Muscle of leg (tissue), 11 donors: Measurements from ENCODE around the gene WNT3A. TPM values are rescaled to one million over a fixed set of nuclear protein-coding genes. Genes with fewer than 3 reads are reported as not detected.

Source experiments
- DNase-seq: peaks from one replicate; pipeline ENCODE4 v3.0.0; 2013
- H3K27ac ChIP-seq: one replicate; pipeline ENCODE4 v1.5.1; 2013; ENCODE audit warnings: mild to moderate bottlenecking, low read length, control low read depth
- H3K27me3 ChIP-seq: one replicate; pipeline ENCODE4 v1.6.1; 2013; ENCODE audit warnings: low read length; ENCODE audit not compliant: control insufficient read depth, insufficient read depth
- H3K36me3 ChIP-seq: one replicate; pipeline ENCODE4 v1.6.1; 2013; ENCODE audit warnings: low read length; ENCODE audit not compliant: control insufficient read depth, insufficient read depth
- H3K4me1 ChIP-seq: one replicate; pipeline ENCODE4 v1.6.1; 2013; ENCODE audit warnings: low read length; ENCODE audit not compliant: control insufficient read depth, insufficient read depth
- H3K4me3 ChIP-seq: one replicate; pipeline ENCODE4 v1.5.1; 2013; ENCODE audit warnings: low read length, control low read depth
- H3K9me3 ChIP-seq: replicated peaks from 2 replicates; pipeline ENCODE4 v1.6.1; 2013; ENCODE audit warnings: low read depth, low read length; ENCODE audit not compliant: control insufficient read depth
- WGBS: methylation state at CpG from one replicate; pipeline ENCODE4 v1.1.5; 2013; ENCODE audit warnings: missing lambda C conversion rate; ENCODE audit not compliant: insufficient coverage; 5-methylcytosine and 5-hydroxymethylcytosine counted together
- polyA plus RNA-seq, 8 donors: library from polyadenylated mRNA; unstranded; fragments of 120-200 nt; gene quantifications; one replicate each; pipeline versions ENCODE4 v1.2.1 to v1.2.3, GENCODE V29; 2013; ENCODE audit warnings: inconsistent platforms in 1 of 8, low replicate concordance in 1 of 8; ENCODE audit not compliant: insufficient read length in 8 of 8, insufficient read depth in 1 of 8
- total RNA-seq: library from RNA; stranded (reverse); fragments of 120-200 nt; gene quantifications from one replicate; pipeline ENCODE4 v1.2.4, GENCODE V29; 2013

Gene WNT3A
- total and polyA plus RNA-seq, 9 donors = 0.54 TPM; not detected in 8

DNA sequence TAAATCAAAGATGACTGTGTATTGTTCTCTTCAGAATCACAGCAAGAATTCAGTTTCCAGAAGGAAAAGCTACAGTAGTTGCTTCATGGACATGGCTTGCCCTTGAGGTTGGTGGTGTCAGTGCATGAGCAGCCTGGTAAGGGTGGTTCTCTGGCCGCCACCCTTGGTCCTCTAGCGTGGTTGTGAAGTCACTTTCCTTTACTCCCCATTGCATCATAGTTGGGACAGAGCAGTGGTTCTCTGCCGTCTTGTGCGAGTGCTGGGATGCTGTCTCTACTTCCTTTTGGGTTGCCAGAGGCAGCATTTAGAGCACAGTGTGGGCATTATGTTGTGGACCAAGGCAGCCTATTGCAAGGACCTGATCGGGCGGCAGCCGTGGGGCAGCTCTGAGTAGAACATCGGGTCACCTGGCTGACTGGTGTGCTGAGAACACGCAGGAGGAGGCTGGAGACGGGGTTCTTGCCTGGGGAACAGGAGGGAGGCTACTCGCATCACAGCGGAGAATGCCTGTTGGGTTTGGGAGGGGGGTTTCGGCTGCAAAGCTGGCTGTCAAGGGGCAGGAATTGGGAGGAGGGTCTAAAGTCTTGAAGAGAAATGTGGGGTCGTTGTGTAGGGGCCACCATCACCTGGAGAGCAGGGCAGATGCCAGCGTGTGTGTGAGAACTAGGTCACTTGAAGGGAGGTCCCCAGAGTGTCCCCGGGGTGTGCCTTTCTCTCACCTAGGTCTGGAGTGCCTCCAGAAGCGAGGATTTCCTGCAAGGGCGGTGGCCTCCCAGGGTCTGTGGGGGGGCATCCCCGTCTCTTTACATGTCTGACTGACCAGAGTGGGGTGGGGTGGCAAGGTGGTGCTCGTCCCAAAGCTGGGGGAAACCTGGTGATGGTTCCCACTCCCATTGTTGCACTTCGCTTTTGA, 82.0 kb downstream of the WNT3A start:
- H3K4me3 ChIP-seq = no peak overlapping the region
- 67% methylated on average over 16 of the region's 21 CpGs for WGBS
- DNase-seq = no peak
- H3K9me3 ChIP-seq = peaks cover under 1% of the 10 kb centered on the region
- peaks cover 25% of the 10 kb centered on the region for H3K36me3 ChIP-seq
- no peaks in the 10 kb centered on the region for H3K27me3 ChIP-seq
- H3K4me1 ChIP-seq = peaks cover 63% of the 10 kb centered on the region
- no peak overlapping the region for H3K27ac ChIP-seq

DNA sequence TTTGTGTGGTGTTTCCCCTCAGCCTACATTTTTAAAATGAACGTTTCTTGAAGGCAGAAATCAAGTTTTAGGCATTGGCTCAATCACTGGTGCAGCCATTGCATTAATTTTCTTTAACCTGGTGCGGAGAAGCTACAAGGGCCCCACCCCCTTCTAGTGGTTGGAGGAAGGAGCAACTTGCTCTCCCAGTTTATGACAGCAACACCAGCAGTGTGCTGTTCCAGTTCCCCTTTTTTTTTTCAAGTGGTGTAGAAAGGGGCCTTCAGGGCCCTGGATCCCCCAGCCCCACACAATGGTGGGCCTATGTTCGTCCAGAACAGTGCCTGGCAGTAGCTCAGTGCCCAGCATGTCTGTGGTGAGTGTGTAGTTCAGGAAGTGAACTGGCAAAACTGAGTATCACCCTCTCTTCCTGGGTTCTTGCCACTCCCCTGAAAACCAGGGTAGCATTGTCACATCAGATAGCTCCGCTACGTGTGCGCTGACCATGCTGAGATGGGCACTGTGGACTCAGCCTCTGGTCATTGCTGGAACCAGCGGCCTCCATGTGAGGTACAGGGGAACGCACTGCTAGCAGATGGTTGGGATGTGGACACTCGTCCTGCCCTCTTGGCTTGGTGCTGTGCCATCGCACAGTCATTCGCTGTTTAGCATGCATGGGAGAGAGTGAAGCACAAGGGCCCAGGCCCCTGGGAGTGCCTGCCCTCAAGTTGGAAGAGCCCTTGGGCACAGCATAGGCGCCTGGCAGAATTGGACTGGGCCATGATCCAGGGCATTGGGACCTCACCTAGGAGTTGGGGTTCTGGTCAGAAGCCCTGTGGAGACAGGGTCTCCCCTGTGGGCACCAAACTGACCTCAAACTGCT, 83.0 kb downstream of the WNT3A start:
- Histone ChIP-seq H3K4me3 (no peak overlapping the region), H3K36me3 (peaks cover 27% of the 10 kb centered on the region), H3K4me1 (peaks cover 55% of the 10 kb centered on the region), H3K9me3 (peaks cover 10% of the 10 kb centered on the region), H3K27ac (no peak overlapping the region), H3K27me3 (no peaks in the 10 kb centered on the region)
- DNase-seq = no peak
- WGBS = 77% methylated on average over 8 of the region's 12 CpGs

DNA sequence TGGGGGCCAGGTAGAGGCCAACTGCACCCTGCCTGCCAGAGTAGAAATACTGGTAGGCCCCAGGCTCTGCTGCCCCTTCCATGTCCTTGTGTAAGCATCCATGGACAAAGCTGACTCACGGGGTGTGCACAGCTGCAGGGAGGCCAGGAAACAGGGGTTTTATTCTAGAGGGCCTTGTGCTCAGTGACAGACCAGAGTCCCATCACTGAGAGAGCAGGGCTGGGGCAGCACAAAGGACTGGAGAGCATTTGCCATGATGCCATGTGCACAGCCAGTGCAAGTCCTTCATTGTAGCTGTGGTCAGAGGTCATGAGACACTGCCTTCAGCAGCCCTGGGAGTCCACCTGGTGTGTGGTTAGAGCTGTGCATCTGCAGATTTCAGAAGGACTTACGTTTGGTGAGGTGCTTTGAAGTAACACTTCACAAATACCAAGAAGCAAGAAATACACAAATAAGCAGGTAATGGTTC, 83.8 kb downstream of the WNT3A start:
- peaks cover 19% of the 10 kb centered on the region for H3K9me3 ChIP-seq
- peaks cover 31% of the 10 kb centered on the region for H3K36me3 ChIP-seq
- H3K27me3 ChIP-seq = no peaks in the 10 kb centered on the region
- 36% methylated on average over 1 of the region's 2 CpGs for WGBS
- no peak overlapping the region for H3K27ac ChIP-seq
- H3K4me1 ChIP-seq = peaks cover 46% of the 10 kb centered on the region
- no peak for DNase-seq
- no peak overlapping the region for H3K4me3 ChIP-seq

DNA sequence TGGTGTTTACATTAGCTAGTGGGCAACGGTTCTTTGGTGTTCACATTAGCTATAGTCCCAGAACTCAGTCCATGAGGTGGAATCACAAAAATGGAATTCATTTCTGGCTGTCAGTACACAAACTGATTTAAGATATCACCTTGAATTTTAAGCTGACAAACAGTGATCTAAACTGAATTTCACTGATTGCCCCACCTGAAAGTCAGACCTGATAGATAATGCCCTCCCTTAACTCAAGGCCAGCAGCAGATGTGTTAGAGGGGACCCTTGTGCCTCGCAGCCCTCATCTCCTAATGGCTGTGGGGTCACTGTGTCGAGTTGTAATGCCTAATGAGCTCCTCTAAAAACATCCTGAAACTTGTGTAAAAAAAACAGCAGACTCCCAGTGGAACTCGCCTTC, 84.3 kb downstream of the WNT3A start:
- Histone ChIP-seq H3K27me3 (no peaks in the 10 kb centered on the region), H3K4me3 (no peak overlapping the region), H3K9me3 (peaks cover 20% of the 10 kb centered on the region), H3K4me1 (peaks cover 42% of the 10 kb centered on the region), H3K27ac (no peak overlapping the region), H3K36me3 (peaks cover 33% of the 10 kb centered on the region)
- DNase-seq = no peak
- 67% methylated on average over 1 of the region's 4 CpGs for WGBS

DNA sequence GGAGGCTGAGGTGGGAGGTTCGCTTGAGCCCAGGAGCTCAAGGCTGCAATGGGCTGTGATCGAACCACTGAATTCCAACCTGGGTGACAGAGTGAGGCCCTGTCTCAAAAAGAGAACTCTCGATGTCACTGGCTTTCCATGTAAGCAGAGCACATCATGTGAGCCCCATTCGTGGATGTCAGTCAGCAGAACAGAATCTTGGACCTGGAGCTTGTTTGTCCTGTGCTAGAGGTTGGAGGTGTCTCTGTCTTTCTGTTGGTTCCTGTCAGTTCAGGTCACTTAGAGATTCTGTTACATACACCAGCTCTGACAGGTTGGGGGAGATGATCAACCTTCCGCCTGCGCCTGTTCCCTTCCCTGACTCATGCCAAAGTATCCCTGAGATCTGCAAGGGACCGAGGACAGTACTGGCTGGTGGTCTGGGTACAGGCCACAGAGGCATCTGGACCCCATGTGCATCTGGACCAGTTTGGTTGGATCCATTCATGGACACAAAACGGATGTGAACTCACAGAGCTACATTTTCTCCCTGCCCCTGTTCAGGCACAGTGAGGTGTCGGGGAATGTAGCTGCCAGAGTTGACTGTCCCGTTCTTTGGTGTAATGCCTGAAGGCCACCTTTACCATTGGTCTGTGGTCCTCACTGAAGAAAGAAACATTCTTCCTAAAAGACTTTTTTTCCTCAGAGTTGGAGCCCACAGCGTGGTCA, 85.7 kb downstream of the WNT3A start:
- Histone ChIP-seq H3K4me1 (peaks cover 30% of the 10 kb centered on the region), H3K27ac (no peak overlapping the region), H3K9me3 (peaks cover 20% of the 10 kb centered on the region), H3K27me3 (no peaks in the 10 kb centered on the region), H3K36me3 (peaks cover 47% of the 10 kb centered on the region), H3K4me3 (no peak overlapping the region)
- WGBS = 96% methylated on average over 10 of the region's 11 CpGs
- no peak for DNase-seq

DNA sequence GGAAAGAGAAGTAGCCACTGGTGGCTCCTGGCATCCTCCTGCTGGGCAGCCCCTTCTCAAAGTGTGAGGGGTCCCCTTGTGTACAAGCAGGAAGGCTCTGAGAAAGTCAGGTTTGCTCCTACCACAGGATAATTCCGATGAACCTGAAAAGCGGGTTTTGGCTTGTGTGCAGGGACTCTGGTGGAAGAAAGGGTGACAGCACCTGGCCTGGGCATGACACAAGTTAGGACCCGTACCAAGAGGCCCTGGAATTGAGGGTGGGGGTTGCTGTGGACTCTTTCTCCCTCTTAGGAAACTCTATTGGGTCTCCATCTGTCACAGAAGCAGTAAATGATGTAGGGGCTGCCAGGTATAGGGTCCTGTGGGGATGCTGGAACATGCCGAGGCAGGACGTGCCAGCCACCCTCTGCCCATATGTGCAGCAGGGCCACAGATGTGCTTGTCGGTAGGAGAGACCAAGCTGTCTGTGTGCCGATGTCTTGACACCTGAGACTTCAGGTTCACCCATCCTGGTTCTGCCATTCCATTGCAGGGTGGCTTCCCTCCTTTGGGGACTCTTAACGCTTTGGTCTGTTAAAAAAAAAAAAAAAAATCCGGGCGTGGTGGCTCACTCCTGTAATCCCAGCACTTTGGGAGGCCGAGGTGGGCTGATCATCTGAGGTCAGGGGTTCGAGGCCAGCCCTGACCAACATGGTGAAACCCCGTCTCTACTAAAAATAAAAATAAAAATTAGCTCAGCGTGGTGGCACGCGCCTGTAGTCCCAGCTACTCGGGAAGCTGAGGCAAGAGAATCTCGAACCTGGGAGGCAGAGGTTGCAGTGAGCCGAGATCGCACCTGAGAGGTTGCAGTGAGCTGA, 86.5 kb downstream of the WNT3A start:
- no peaks in the 10 kb centered on the region for H3K27me3 ChIP-seq
- peaks cover 20% of the 10 kb centered on the region for H3K9me3 ChIP-seq
- peaks cover 24% of the 10 kb centered on the region for H3K4me1 ChIP-seq
- peaks cover 53% of the 10 kb centered on the region for H3K36me3 ChIP-seq
- no peak overlapping the region for H3K4me3 ChIP-seq
- DNase-seq = no peak
- H3K27ac ChIP-seq = no peak overlapping the region
- 93% methylated on average over 14 of the region's 20 CpGs for WGBS

DNA sequence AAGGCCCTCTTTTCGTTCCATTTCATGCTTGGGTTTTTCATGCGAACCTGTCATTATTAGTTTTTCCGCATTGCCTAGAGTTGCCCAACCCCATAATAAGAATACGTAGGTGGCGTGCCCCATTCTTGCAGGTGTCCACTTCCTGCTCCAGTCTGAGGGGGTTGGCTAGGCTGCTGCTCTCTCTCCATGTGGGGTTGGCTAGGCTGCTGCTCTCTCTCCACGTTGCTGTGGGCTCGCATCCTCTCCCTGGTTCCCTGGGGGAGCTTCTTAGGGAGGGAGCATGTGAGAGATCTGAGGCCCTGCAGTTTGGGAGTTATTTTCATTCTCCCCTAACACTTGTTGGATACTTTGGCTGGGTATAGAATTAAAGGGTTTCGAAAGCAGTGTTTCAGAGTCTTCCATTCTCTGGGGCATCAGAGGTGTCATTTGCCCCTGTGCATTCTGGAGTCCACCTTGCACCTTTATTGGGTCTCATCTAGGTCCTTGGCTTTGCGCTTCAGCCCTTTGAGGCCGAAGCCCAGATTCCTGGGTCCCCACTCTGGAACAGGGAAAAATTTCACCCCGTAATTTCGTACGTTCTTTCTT, 87.7 kb downstream of the WNT3A start:
- DNase-seq = no peak
- Histone ChIP-seq H3K4me3 (no peak overlapping the region), H3K27me3 (no peaks in the 10 kb centered on the region), H3K36me3 (peaks cover 57% of the 10 kb centered on the region), H3K27ac (no peak overlapping the region), H3K9me3 (peaks cover 20% of the 10 kb centered on the region), H3K4me1 (peaks cover 12% of the 10 kb centered on the region)
- WGBS = 97% methylated on average over 7 of the region's 13 CpGs

DNA sequence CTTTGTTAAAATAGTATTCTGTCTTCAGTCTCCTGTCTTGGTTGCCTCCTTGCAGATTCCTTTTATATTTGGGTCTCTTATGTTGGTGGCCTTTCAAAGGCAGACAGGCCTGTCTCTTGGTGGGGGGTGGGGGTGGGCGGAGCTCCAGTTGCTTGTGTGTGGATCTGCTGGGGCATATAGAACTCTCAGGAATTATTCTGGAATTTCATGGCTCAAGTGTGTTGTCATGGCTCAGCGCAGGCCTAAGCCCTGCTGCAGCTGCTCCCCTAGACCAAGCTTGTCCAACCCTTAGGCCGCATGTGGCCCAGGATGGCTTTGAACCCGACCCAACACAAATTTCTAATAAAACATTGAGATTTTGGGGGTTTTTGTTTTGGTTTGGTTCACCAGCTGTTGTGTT, 88.4 kb downstream of the WNT3A start:
- Histone ChIP-seq H3K36me3 (peaks cover 61% of the 10 kb centered on the region), H3K4me1 (peaks cover 6% of the 10 kb centered on the region), H3K9me3 (peaks cover 20% of the 10 kb centered on the region), H3K27me3 (no peaks in the 10 kb centered on the region), H3K4me3 (no peak overlapping the region), H3K27ac (no peak overlapping the region)
- no peak for DNase-seq
- 62% methylated on average over 2 of the region's 4 CpGs for WGBS

DNA sequence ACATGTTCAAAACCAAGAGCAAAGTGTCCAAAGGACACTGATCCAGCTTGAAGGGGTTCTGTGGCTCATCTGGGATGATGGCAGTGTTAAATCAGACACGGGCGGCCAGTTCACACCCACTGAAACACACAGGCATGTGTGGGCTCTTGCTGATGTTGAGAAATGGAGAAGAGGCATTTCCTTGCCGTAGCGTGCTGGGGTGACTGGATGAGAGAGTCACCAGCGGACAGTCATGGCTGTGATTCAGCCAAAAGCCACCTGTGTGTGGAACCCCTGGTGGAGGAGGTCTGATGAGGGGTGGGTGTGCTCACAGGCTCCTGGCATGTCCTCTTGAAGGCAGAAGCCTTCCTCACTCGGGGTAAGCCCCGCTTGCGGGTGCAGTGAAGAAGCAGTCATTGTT, 89.1 kb downstream of the WNT3A start:
- peaks cover 3% of the 10 kb centered on the region for H3K4me1 ChIP-seq
- no peaks in the 10 kb centered on the region for H3K27me3 ChIP-seq
- peaks cover 20% of the 10 kb centered on the region for H3K9me3 ChIP-seq
- no peak for DNase-seq
- no peak overlapping the region for H3K27ac ChIP-seq
- WGBS = 100% methylated on average over 3 of the region's 8 CpGs
- H3K4me3 ChIP-seq = no peak overlapping the region
- peaks cover 67% of the 10 kb centered on the region for H3K36me3 ChIP-seq
